Aorta (tissue), 5 donors: Measurements from ENCODE around the gene NSD1. TPM values are rescaled to one million over a fixed set of nuclear protein-coding genes. Genes with fewer than 3 reads are reported as not detected.

Experiments used
- ATAC-seq: fragments of 200-7000 bp; cut with Tn5 transposase; one replicate; pipeline ENCODE4 v1.9.1; 2022; ENCODE audit warnings: moderate library complexity; ENCODE audit not compliant: low FRiP score
- DNase-seq, 2 donors: peaks; one replicate each; pipeline ENCODE4 v3.0.0-alpha.2; 2020
- H3K27ac ChIP-seq, 2 donors: one replicate each; pipeline ENCODE4 v1.5.1; 2013; ENCODE audit warnings: low read length in 2 of 2, mild to moderate bottlenecking in 2 of 2, moderate library complexity in 2 of 2, control low read depth in 1 of 2, inconsistent platforms in 1 of 2, low read depth in 1 of 2
- H3K27me3 ChIP-seq, 2 donors: one replicate each; pipeline ENCODE4 v1.6.1; 2013; ENCODE audit warnings: control low read depth in 1 of 2, low read length in 1 of 2, mild to moderate bottlenecking in 1 of 2, moderate library complexity in 1 of 2; ENCODE audit not compliant: insufficient read depth in 2 of 2, control insufficient read depth in 1 of 2
- H3K36me3 ChIP-seq, 2 donors: one replicate each; pipeline ENCODE4 v1.6.1; 2013; ENCODE audit warnings: control low read depth in 1 of 2, low read length in 1 of 2, mild to moderate bottlenecking in 1 of 2; ENCODE audit not compliant: insufficient read depth in 2 of 2, control insufficient read depth in 1 of 2
- H3K4me1 ChIP-seq, 2 donors: one replicate each; pipeline ENCODE4 v1.6.1; 2013; ENCODE audit warnings: low read length in 2 of 2, control low read depth in 1 of 2, mild to moderate bottlenecking in 1 of 2, moderate library complexity in 1 of 2; ENCODE audit not compliant: insufficient read depth in 2 of 2, control insufficient read depth in 1 of 2
- H3K4me3 ChIP-seq, 2 donors: one replicate each; pipeline ENCODE4 v1.5.1; 2013; ENCODE audit warnings: low read length in 2 of 2, control low read depth in 1 of 2, mild to moderate bottlenecking in 1 of 2
- H3K9me3 ChIP-seq: one replicate; pipeline ENCODE4 v1.6.1; 2013; ENCODE audit warnings: mild to moderate bottlenecking, low read length; ENCODE audit not compliant: control insufficient read depth
- WGBS, 2 donors: extraction: QIAGEN DNeasy Blood & Tissue Kit; methylation state at CpG; one replicate each; pipeline ENCODE4 v1.1.7; 2013; 5-methylcytosine and 5-hydroxymethylcytosine counted together
- intact Hi-C, 2 donors: fragments of 100-400 bp; cut with DNase I; formaldehyde crosslinking; loops; one replicate each; pipeline versions ENCODE4 v1.14.2 to v1.15.0; 2022
- polyA plus RNA-seq, 2 donors: library from polyadenylated mRNA; stranded (reverse); fragments of 200-250 nt; gene quantifications; one replicate each; pipeline ENCODE4 v1.2.3, GENCODE V29; 2013
- total RNA-seq, 2 donors: library from RNA; stranded (reverse); fragmentation: NEBNext Ultra II Directional; extraction: Animal tissue kit (Norgen Biotek cat#: 25700); gene quantifications; one replicate each; pipeline ENCODE4 v1.2.1, GENCODE V29; 2021
- donor health status: healthy with polysubstance abuse.
- donor health status: Bipolar disorder and iron deficiency.
- donor health status: DM: no; HTN: no; CAD: no.
- donor health status: DM: no; HTN: no; CAD: no.
- donor health status: DM: yes; HTN: yes; CAD: no.

Gene NSD1
- total and polyA plus RNA-seq, 4 donors = 6.8 to 96.9 (median 35.3) TPM

GRCh38 chr5:177117441-177118045 lies 16.0 kb upstream of the NSD1 start:
- DNase-seq (peak; percentile 47 to 64), ATAC-seq (no peak)
- H3K4me1 ChIP-seq = no peaks in the 10 kb centered on the region
- no peaks in the 10 kb centered on the region for H3K9me3 ChIP-seq
- no peak overlapping the region for H3K27ac ChIP-seq
- intact Hi-C loops = loop anchor here in 1 of 2 donors (10.0 kb wide), 1 partner anchor 107 kb away; no protein-coding TSS in a partner anchor
- H3K36me3 ChIP-seq = no peaks in the 10 kb centered on the region
- H3K4me3 ChIP-seq = no peak overlapping the region
- no peaks in the 10 kb centered on the region for H3K27me3 ChIP-seq
- 97 to 98% methylated on average over 30 of the region's 30 CpGs for WGBS, 2 donors

GRCh38 chr5:177122566-177122965 lies 11.0 kb upstream of the NSD1 start:
- no peak for ATAC-seq
- DNase-seq = no peak
- H3K36me3 ChIP-seq = no peaks in the 10 kb centered on the region
- H3K27me3 ChIP-seq = no peaks in the 10 kb centered on the region
- no peaks in the 10 kb centered on the region for H3K9me3 ChIP-seq
- no peak overlapping the region for H3K4me3 ChIP-seq
- no peaks in the 10 kb centered on the region for H3K4me1 ChIP-seq
- intact Hi-C loops = no loop called here
- no peak overlapping the region for H3K27ac ChIP-seq
- 94 to 99% methylated on average over 5 of the region's 5 CpGs for WGBS, 2 donors

DNA sequence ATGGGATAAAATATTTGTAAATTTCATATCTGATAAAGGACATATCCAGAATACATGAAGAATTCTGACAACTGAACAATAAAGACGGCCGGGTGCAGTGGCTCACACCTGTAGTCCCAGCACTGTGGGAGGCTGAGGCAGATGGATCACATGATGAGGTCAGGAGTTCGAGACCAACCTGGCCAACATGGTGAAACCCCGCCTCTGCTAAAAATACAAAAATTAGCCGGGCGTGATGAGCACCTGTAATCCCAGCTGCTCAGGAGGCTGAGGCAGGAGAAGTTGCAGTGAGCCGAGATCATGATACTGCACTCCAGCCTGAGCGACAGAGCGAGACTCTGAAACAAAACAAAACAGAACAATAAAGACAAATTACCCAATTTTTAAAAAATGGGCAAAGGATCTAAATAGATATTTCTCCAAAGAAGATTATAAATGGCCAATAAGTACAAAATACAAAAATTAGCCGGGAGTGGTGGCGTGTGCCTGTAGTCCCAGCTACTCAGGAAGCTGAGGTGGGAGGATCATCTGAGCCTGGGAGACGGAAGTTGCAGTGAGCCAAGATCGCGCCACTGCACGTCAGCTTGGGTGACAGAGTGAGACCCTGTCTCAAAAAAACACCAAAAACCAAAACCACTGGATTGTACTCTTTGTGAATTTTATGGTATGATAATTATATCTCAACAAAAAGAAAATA lies 9.6 kb upstream of the NSD1 start:
- intact Hi-C loops = no loop called here
- no peak overlapping the region for H3K4me3 ChIP-seq
- peak; percentile 9 to 25 for DNase-seq
- no peak for ATAC-seq
- no peaks in the 10 kb centered on the region for H3K4me1 ChIP-seq
- 87 to 90% methylated on average over 15 of the region's 15 CpGs for WGBS, 2 donors
- H3K27me3 ChIP-seq = no peaks in the 10 kb centered on the region
- no peak overlapping the region for H3K27ac ChIP-seq
- H3K36me3 ChIP-seq = no peaks in the 10 kb centered on the region
- H3K9me3 ChIP-seq = no peaks in the 10 kb centered on the region

GRCh38 chr5:177124486-177124991 lies 9.0 kb upstream of the NSD1 start:
- 74 to 80% methylated on average over 4 of the region's 4 CpGs for WGBS, 2 donors
- Histone ChIP-seq H3K9me3 (no peaks in the 10 kb centered on the region), H3K27ac (no peak overlapping the region), H3K27me3 (no peaks in the 10 kb centered on the region), H3K4me3 (no peak overlapping the region), H3K4me1 (no peaks in the 10 kb centered on the region), H3K36me3 (no peaks in the 10 kb centered on the region)
- intact Hi-C loops = no loop called here
- peak; percentile 3 to 4 for DNase-seq
- ATAC-seq = no peak

- peak; percentile 11 to 13 for DNase-seq
- 58 to 66% methylated on average over 1 of the region's 1 CpG for WGBS, 2 donors
- ATAC-seq = no peak
- Histone ChIP-seq H3K9me3 (no peaks in the 10 kb centered on the region), H3K27me3 (no peaks in the 10 kb centered on the region), H3K27ac (no peak overlapping the region), H3K4me1 (no peaks in the 10 kb centered on the region), H3K4me3 (no peak overlapping the region), H3K36me3 (no peaks in the 10 kb centered on the region)
- intact Hi-C loops = no loop called here
Measured at GRCh38 chr5:177126771-177127170, 6.8 kb upstream of the NSD1 start.

- Histone ChIP-seq H3K9me3 (no peaks in the 10 kb centered on the region), H3K4me3 (no peak overlapping the region), H3K36me3 (no peaks in the 10 kb centered on the region), H3K4me1 (no peaks in the 10 kb centered on the region), H3K27ac (no peak overlapping the region), H3K27me3 (no peaks in the 10 kb centered on the region)
- WGBS, 2 donors = 86 to 89% methylated on average over 4 of the region's 4 CpGs
- peak; percentile 49 to 58 for DNase-seq
- intact Hi-C loops = no loop called here
- ATAC-seq = no peak
Measured at GRCh38 chr5:177128551-177128981, 5.0 kb upstream of the NSD1 start.

- ATAC-seq (no peak), DNase-seq (peak; percentile 27 to 29)
- Histone ChIP-seq H3K27ac (no peak overlapping the region), H3K36me3 (peaks cover 0 to 3% of the 10 kb centered on the region in 2 donors), H3K4me1 (peaks cover 0 to 7% of the 10 kb centered on the region in 2 donors), H3K4me3 (no peak overlapping the region), H3K27me3 (no peaks in the 10 kb centered on the region), H3K9me3 (no peaks in the 10 kb centered on the region)
- 81 to 85% methylated on average over 5 of the region's 5 CpGs for WGBS, 2 donors
- intact Hi-C loops = no loop called here
Measured at GRCh38 chr5:177130211-177131018, 3.2 kb upstream of the NSD1 start.

- H3K27me3 ChIP-seq = no peaks in the 10 kb centered on the region
- H3K27ac ChIP-seq = no peak overlapping the region
- no peak for ATAC-seq
- no peaks in the 10 kb centered on the region for H3K9me3 ChIP-seq
- H3K36me3 ChIP-seq = peaks cover 0 to 4% of the 10 kb centered on the region in 2 donors
- 87 to 89% methylated on average over 2 of the region's 2 CpGs for WGBS, 2 donors
- peaks cover 0 to 7% of the 10 kb centered on the region in 2 donors for H3K4me1 ChIP-seq
- no peak overlapping the region for H3K4me3 ChIP-seq
- intact Hi-C loops = no loop called here
- DNase-seq = peak; percentile 4 to 5
Measured at GRCh38 chr5:177131019-177131320, 2.6 kb upstream of the NSD1 start.
